ENCODE measurements around the gene CP.

CP gene

DNA sequence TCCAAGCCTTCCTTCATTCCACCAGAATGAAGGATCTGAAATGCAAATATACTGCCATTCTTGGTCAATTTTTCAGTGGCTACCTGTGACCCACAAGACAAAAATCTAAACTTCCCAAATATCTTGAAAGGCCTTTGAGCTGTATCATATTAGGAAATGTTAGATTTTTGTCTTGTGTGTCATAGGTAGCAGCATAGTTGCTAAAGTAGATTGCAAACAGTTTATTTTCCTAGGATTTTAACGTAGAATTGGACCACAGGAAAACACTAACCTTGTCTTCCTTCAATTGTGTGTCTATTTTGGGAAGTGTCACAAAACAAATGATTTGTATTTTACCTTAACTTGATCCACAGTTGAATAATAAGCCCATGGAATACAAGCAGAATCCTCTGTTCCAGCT, 42.4 kb downstream of the CP start:
- Histone ChIP-seq H3K36me3 (ENCODE audit: control insufficient read depth in 1 of 2, insufficient read depth in 2 of 2, low read length in 2 of 2) (peaks cover 5 to 13% of the 10 kb centered on the region in 2 donors), H3K27ac (ENCODE audit: low read length) (peak overlapping the region; percentile 48)

DNA sequence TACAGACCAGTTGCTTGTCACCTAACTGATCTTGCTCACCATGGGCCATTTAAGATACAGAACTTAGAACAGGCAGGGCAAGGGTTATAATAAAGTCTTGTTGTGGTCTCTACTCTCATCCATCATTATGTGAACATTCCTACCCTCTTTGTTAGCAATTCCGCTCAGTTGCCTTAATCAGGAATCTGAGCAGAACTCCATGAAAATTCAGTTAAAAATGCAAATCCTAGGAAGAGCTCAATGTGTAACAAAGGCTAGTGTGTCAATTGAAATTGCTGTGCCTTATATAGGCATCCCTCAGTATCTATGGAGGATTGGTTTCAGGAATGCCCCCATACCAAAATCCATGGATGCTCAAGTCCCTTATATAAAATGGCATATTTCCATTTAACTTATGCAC, 44.5 kb downstream of the CP start:
- H3K36me3 ChIP-seq (ENCODE audit: control insufficient read depth in 1 of 2, insufficient read depth in 2 of 2, low read length in 2 of 2): peaks cover 5 to 19% of the 10 kb centered on the region in 2 donors
- no peaks in the 10 kb centered on the region for H3K9me3 ChIP-seq (ENCODE audit: control insufficient read depth in 1 of 2, low read length in 2 of 2)
- no peaks in the 10 kb centered on the region for H3K27me3 ChIP-seq (ENCODE audit: low read depth, low read length)
- H3K4me3 ChIP-seq (ENCODE audit: low read depth in 1 of 2, low read length in 2 of 2): no peak overlapping the region
- no peaks in the 10 kb centered on the region for H3K4me1 ChIP-seq (ENCODE audit: control insufficient read depth in 1 of 2, insufficient read depth in 2 of 2, low read length in 2 of 2)
- H3K27ac ChIP-seq (ENCODE audit: low read length): no peak overlapping the region

More for the DNA sequence above, 42.4 kb downstream of the CP start:
- Histone ChIP-seq H3K4me1 (ENCODE audit: control insufficient read depth in 1 of 2, insufficient read depth in 2 of 2, low read length in 2 of 2) (no peaks in the 10 kb centered on the region), H3K27me3 (ENCODE audit: low read depth, low read length) (no peaks in the 10 kb centered on the region), H3K9me3 (ENCODE audit: control insufficient read depth in 1 of 2, low read length in 2 of 2) (no peaks in the 10 kb centered on the region), H3K4me3 (ENCODE audit: low read depth in 1 of 2, low read length in 2 of 2) (no peak overlapping the region)

DNA sequence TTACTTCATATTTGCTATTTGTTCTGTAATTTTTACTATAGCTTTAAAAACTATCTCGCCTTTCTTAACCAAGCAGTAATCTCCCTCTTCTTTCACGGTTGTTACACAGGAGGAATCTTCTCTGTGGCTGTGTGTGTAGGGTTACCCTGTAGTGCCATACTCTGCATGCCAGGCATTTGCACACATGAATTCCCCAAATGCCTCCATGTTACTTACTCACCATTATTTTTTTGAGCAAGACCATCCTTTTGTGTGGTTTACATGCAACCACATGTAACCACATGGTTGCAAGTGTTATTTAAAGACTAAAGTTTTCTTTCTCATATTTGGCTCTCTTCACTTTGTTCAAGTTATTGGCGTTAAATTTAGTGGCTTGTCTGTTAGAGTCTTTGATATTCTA, 46.7 kb downstream of the CP start:
- H3K36me3 ChIP-seq (ENCODE audit: control insufficient read depth in 1 of 2, insufficient read depth in 2 of 2, low read length in 2 of 2): peaks cover 5 to 24% of the 10 kb centered on the region in 2 donors
- no peaks in the 10 kb centered on the region for H3K27me3 ChIP-seq (ENCODE audit: low read depth, low read length)
- H3K9me3 ChIP-seq (ENCODE audit: control insufficient read depth in 1 of 2, low read length in 2 of 2): no peaks in the 10 kb centered on the region
- H3K27ac ChIP-seq (ENCODE audit: low read length): no peak overlapping the region
- no peak overlapping the region for H3K4me3 ChIP-seq (ENCODE audit: low read depth in 1 of 2, low read length in 2 of 2)
- peaks cover 0 to 3% of the 10 kb centered on the region in 2 donors for H3K4me1 ChIP-seq (ENCODE audit: control insufficient read depth in 1 of 2, insufficient read depth in 2 of 2, low read length in 2 of 2)

DNA sequence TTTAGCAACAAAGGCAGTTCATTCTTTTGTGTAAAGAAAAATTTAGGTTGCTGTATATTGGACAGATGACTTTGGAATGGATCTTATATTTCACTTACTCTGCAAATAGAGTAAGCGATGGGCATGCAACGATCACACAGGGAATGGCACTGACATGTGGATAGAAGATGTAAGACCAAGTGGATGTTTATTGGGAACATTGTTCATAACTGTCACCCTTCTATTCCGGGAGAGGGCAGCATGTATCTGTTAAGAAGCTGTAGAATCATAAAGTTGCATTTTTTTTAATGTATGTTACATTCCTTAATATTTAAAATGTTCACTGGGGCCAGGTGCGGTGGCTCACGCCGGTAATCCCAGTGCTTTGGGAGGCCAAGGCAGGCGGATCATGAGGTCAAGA, 51.0 kb downstream of the CP start:
- no peak overlapping the region for H3K27ac ChIP-seq (ENCODE audit: low read length)
- H3K4me1 ChIP-seq (ENCODE audit: control insufficient read depth in 1 of 2, insufficient read depth in 2 of 2, low read length in 2 of 2): peaks cover 0 to 3% of the 10 kb centered on the region in 2 donors
- no peak overlapping the region for H3K4me3 ChIP-seq (ENCODE audit: low read depth in 1 of 2, low read length in 2 of 2)
- peaks cover 18 to 21% of the 10 kb centered on the region in 2 donors for H3K36me3 ChIP-seq (ENCODE audit: control insufficient read depth in 1 of 2, insufficient read depth in 2 of 2, low read length in 2 of 2)
- H3K9me3 ChIP-seq (ENCODE audit: control insufficient read depth in 1 of 2, low read length in 2 of 2): no peaks in the 10 kb centered on the region
- no peaks in the 10 kb centered on the region for H3K27me3 ChIP-seq (ENCODE audit: low read depth, low read length)

DNA sequence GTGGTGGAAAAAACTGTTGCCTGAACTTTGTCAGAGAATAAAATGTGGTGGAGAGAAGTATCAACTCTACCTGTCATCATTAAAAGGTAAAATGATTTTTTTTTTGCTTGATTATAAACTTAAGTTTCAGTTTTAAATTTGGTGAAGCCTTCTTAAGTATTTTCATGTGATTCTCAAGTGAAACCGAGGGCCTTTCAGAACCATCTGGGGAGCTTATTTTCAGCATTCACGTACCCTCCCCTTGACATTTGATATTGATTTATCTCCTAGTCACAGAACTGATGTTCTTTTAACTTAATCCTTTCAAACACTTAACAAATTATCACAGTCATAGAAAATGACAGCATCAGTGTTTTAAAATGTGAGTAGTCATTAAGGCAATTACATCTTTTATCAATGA, 53.7 kb downstream of the CP start:
- Histone ChIP-seq H3K4me1 (ENCODE audit: control insufficient read depth in 1 of 2, insufficient read depth in 2 of 2, low read length in 2 of 2) (peaks cover 0 to 3% of the 10 kb centered on the region in 2 donors), H3K27me3 (ENCODE audit: low read depth, low read length) (no peaks in the 10 kb centered on the region), H3K36me3 (ENCODE audit: control insufficient read depth in 1 of 2, insufficient read depth in 2 of 2, low read length in 2 of 2) (peaks cover 25 to 34% of the 10 kb centered on the region in 2 donors)

DNA sequence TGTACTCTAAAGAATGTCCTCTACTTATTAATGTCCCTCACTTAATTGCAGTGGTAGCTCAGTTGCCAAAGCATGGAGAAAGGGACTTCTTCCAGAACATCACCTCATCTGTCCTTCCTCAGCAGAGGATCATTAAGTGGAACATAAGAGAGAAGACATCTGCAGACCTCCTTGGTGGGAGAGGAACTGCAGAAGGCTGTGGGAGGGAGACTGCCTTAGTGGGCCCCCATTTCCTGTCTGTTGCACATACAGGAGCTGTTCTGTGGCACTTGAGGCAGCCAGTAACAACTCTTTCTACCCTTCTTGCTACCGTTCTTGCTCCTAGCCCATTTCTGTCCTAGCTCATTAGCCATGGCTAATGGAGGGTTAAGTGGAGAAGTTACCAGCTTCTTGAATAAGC, 58.6 kb downstream of the CP start:
- H3K4me1 ChIP-seq (ENCODE audit: control insufficient read depth in 1 of 2, insufficient read depth in 2 of 2, low read length in 2 of 2): peaks cover 0 to 3% of the 10 kb centered on the region in 2 donors
- no peaks in the 10 kb centered on the region for H3K9me3 ChIP-seq (ENCODE audit: control insufficient read depth in 1 of 2, low read length in 2 of 2)
- no peak overlapping the region for H3K4me3 ChIP-seq (ENCODE audit: low read depth in 1 of 2, low read length in 2 of 2)
- H3K27ac ChIP-seq (ENCODE audit: low read length): no peak overlapping the region
- peaks cover 19 to 49% of the 10 kb centered on the region in 2 donors for H3K36me3 ChIP-seq (ENCODE audit: control insufficient read depth in 1 of 2, insufficient read depth in 2 of 2, low read length in 2 of 2)
- no peaks in the 10 kb centered on the region for H3K27me3 ChIP-seq (ENCODE audit: low read depth, low read length)

More for the DNA sequence above, 53.7 kb downstream of the CP start:
- H3K9me3 ChIP-seq (ENCODE audit: control insufficient read depth in 1 of 2, low read length in 2 of 2): no peaks in the 10 kb centered on the region
- H3K27ac ChIP-seq (ENCODE audit: low read length): no peak overlapping the region
- H3K4me3 ChIP-seq (ENCODE audit: low read depth in 1 of 2, low read length in 2 of 2): no peak overlapping the region

DNA sequence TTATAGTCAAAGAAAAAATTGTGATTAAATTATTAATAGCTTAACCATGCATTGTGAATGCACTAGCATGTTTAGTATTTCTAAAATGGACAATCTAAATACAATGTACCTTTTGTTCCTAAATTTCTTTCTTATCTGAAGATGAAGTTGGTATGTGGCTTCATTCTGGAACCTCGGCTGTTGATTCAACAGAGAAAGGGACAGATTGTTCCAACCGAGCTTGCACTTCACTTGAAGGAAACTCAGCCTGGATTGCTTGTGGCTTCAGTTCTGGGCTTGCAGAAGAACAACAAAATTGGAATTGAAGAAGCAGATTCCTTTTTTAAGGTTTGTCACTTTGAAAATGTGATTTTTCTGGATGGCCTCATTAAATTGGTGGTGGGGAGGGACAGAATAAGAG, 59.6 kb downstream of the CP start:
- H3K4me3 ChIP-seq (ENCODE audit: low read depth in 1 of 2, low read length in 2 of 2): no peak overlapping the region
- no peaks in the 10 kb centered on the region for H3K9me3 ChIP-seq (ENCODE audit: control insufficient read depth in 1 of 2, low read length in 2 of 2)
- H3K27me3 ChIP-seq (ENCODE audit: low read depth, low read length): no peaks in the 10 kb centered on the region
- H3K36me3 ChIP-seq (ENCODE audit: control insufficient read depth in 1 of 2, insufficient read depth in 2 of 2, low read length in 2 of 2): peaks cover 21 to 45% of the 10 kb centered on the region in 2 donors
- no peak overlapping the region for H3K27ac ChIP-seq (ENCODE audit: low read length)
- H3K4me1 ChIP-seq (ENCODE audit: control insufficient read depth in 1 of 2, insufficient read depth in 2 of 2, low read length in 2 of 2): peaks cover 0 to 3% of the 10 kb centered on the region in 2 donors

DNA sequence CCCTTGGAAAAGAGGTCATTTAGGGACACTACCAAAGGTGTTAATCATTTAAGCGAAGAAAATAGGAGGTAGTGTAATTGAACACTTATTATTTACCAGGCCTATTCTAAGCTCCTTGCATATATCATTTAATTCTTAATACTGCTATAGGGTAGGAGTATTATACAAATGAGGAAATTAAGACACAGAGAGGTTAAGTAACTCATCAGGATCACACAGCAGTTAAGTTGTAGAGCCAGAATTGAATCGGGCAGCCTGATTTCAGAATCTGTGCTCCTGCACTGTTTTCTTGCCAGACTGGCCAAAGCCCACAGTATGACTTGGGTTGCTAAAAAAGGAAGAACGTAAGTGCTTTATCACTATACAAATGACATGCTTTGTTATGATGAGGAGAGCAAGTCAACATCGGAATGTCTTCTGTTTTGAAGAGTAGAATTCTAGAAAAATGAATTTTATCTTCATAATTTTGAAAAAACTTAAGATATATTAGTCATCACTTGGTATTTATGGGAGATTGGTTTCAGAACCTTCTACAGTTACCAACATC, 60.8 kb downstream of the CP start:
- Histone ChIP-seq H3K4me3 (ENCODE audit: low read depth in 1 of 2, low read length in 2 of 2) (no peak overlapping the region), H3K9me3 (ENCODE audit: control insufficient read depth in 1 of 2, low read length in 2 of 2) (no peaks in the 10 kb centered on the region), H3K36me3 (ENCODE audit: control insufficient read depth in 1 of 2, insufficient read depth in 2 of 2, low read length in 2 of 2) (peaks cover 27 to 46% of the 10 kb centered on the region in 2 donors), H3K4me1 (ENCODE audit: control insufficient read depth in 1 of 2, insufficient read depth in 2 of 2, low read length in 2 of 2) (peaks cover 0 to 3% of the 10 kb centered on the region in 2 donors), H3K27ac (ENCODE audit: low read length) (no peak overlapping the region), H3K27me3 (ENCODE audit: low read depth, low read length) (no peaks in the 10 kb centered on the region)

DNA sequence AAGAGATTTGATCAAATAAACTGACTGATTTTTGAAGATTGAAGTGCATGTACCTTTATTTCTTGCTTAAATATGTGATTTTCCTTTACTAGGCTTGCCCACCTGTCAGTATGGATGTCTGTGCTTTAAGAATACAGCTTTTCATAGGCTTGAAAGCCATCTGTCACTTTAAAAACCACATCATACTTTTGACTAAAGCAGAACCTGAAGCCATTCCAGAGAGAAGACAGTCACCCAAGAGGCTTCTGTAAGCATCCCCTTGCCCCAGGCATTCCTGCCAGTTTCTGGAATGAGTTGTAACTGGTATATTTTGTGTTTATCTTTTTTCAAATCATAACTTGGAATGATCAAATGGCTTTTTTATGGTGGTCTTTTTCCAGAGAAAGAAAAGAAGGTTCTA, 68.2 kb downstream of the CP start:
- no peaks in the 10 kb centered on the region for H3K27me3 ChIP-seq (ENCODE audit: low read depth, low read length)
- H3K4me3 ChIP-seq (ENCODE audit: low read depth in 1 of 2, low read length in 2 of 2): no peak overlapping the region
- H3K36me3 ChIP-seq (ENCODE audit: control insufficient read depth in 1 of 2, insufficient read depth in 2 of 2, low read length in 2 of 2): peaks cover 44 to 47% of the 10 kb centered on the region in 2 donors
- no peaks in the 10 kb centered on the region for H3K9me3 ChIP-seq (ENCODE audit: control insufficient read depth in 1 of 2, low read length in 2 of 2)
- H3K4me1 ChIP-seq (ENCODE audit: control insufficient read depth in 1 of 2, insufficient read depth in 2 of 2, low read length in 2 of 2): peaks cover 0 to 7% of the 10 kb centered on the region in 2 donors
- H3K27ac ChIP-seq (ENCODE audit: low read length): no peak overlapping the region

DNA sequence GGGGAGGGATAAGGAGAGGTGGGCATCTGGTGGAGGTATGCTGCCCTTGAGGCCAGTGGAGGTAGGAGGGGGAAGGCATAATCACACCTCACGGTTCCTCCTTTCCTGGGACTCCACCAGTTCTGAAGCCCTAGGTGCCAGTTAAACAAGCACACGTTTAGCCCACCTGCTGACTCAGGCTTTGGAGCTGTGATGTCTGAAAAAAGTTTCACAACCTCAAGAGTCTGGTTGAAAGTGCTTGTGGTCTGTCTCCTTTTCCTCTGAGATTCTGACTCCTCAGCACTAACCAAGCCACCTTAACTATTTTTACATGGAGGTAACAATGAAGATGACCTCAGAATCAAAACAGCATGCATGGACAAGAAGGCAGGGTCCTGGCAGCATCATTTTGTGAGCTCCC, 69.2 kb downstream of the CP start:
- Histone ChIP-seq H3K27ac (ENCODE audit: low read length) (no peak overlapping the region), H3K4me3 (ENCODE audit: low read depth in 1 of 2, low read length in 2 of 2) (no peak overlapping the region), H3K4me1 (ENCODE audit: control insufficient read depth in 1 of 2, insufficient read depth in 2 of 2, low read length in 2 of 2) (peaks cover 0 to 7% of the 10 kb centered on the region in 2 donors), H3K27me3 (ENCODE audit: low read depth, low read length) (no peaks in the 10 kb centered on the region), H3K9me3 (ENCODE audit: control insufficient read depth in 1 of 2, low read length in 2 of 2) (no peaks in the 10 kb centered on the region), H3K36me3 (ENCODE audit: control insufficient read depth in 1 of 2, insufficient read depth in 2 of 2, low read length in 2 of 2) (peaks cover 43 to 47% of the 10 kb centered on the region in 2 donors)

DNA sequence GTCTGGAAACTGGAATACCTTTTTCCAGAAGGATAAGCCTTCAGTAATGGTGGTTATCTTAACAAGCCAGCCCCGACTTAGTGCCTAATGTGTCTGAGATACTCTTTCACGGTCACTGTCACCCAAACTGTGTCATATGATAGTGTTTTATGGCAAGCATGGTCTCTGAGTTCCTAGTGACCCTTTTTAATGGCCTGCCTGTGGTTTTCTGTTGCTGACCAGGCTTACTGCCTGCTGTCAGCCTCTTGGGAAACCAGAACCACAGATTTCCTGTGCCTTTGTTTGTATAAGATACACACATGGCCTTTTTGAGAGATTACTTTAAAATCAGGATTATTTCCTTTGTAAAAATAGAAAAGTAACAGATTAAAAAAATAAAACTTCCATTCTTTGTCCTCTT, 69.8 kb downstream of the CP start:
- peaks cover 40 to 48% of the 10 kb centered on the region in 2 donors for H3K36me3 ChIP-seq (ENCODE audit: control insufficient read depth in 1 of 2, insufficient read depth in 2 of 2, low read length in 2 of 2)
- H3K4me3 ChIP-seq (ENCODE audit: low read depth in 1 of 2, low read length in 2 of 2): no peak overlapping the region
- no peaks in the 10 kb centered on the region for H3K27me3 ChIP-seq (ENCODE audit: low read depth, low read length)
- no peaks in the 10 kb centered on the region for H3K9me3 ChIP-seq (ENCODE audit: control insufficient read depth in 1 of 2, low read length in 2 of 2)
- peaks cover 0 to 7% of the 10 kb centered on the region in 2 donors for H3K4me1 ChIP-seq (ENCODE audit: control insufficient read depth in 1 of 2, insufficient read depth in 2 of 2, low read length in 2 of 2)
- no peak overlapping the region for H3K27ac ChIP-seq (ENCODE audit: low read length)

DNA sequence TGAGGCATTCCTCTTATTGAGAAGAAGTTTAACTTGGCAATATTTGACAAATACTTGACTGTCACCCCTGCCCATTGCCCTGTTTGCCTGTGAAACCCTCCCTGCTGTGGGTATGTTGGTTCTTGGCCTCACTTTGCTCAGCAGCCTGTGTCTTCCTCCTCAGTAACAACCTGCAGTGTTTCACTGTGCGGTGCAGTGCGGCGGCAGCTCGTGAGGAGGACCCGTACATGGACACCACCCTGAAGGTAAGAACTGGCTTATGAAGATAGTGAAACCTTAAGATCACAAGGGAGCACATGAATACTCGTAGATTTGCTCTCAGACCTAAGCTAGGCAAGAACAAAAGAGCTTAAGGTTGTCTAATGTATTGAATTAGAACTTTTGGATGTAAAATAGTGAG, 71.2 kb downstream of the CP start:
- Histone ChIP-seq H3K9me3 (ENCODE audit: control insufficient read depth in 1 of 2, low read length in 2 of 2) (no peaks in the 10 kb centered on the region), H3K27ac (ENCODE audit: low read length) (no peak overlapping the region), H3K4me3 (ENCODE audit: low read depth in 1 of 2, low read length in 2 of 2) (no peak overlapping the region), H3K36me3 (ENCODE audit: control insufficient read depth in 1 of 2, insufficient read depth in 2 of 2, low read length in 2 of 2) (peaks cover 39 to 42% of the 10 kb centered on the region in 2 donors), H3K27me3 (ENCODE audit: low read depth, low read length) (no peaks in the 10 kb centered on the region), H3K4me1 (ENCODE audit: control insufficient read depth in 1 of 2, insufficient read depth in 2 of 2, low read length in 2 of 2) (peaks cover 0 to 7% of the 10 kb centered on the region in 2 donors)
